NT2/D1 (cell line): ENCODE results near the gene TMEM14C.
"Not testable (repeated sequence)": the region's sequence is repeated elsewhere in the genome, so short reads cannot be mapped to it uniquely, and the experiment has no call there.

Experiments used
- DNase-seq: peaks from one replicate; pipeline ENCODE4 v3.0.0-alpha.2; 2011; ENCODE audit warnings: low read depth, low spot score
- H3K27me3 ChIP-seq: 2 replicates; pipeline ENCODE4 v1.6.0; 2011; ENCODE audit warnings: mild to moderate bottlenecking; ENCODE audit not compliant: insufficient read length, insufficient read depth
- H3K36me3 ChIP-seq: 2 replicates; pipeline ENCODE4 v1.6.1; 2011; ENCODE audit warnings: mild to moderate bottlenecking, low read length, mixed read lengths; ENCODE audit not compliant: insufficient read depth, insufficient read length
- H3K4me1 ChIP-seq: 2 replicates; pipeline ENCODE4 v1.5.1; 2011; ENCODE audit not compliant: insufficient read depth, insufficient read length
- H3K4me3 ChIP-seq: 2 replicates; pipeline ENCODE4 v1.5.1; 2011; ENCODE audit warnings: low read depth; ENCODE audit not compliant: insufficient read length
- H3K9ac ChIP-seq: 2 replicates; pipeline ENCODE4 v1.6.0; 2011; ENCODE audit warnings: low read depth; ENCODE audit not compliant: insufficient read length
- H3K9me3 ChIP-seq: 2 replicates; pipeline ENCODE4 v1.5.1; 2011; ENCODE audit warnings: mild to moderate bottlenecking, low read length; ENCODE audit not compliant: insufficient read depth
- SUZ12 ChIP-seq: IDR thresholded peaks from 2 replicates; pipeline ENCODE4 v1.6.1; 2011; ENCODE audit not compliant: insufficient read length, insufficient read depth; ENCODE audit errors: extremely low read depth
- YY1 ChIP-seq: IDR thresholded peaks from 2 replicates; pipeline ENCODE4 v1.6.1; 2011; ENCODE audit not compliant: insufficient read length, insufficient read depth
- ZNF274 ChIP-seq: IDR thresholded peaks from 2 replicates; pipeline ENCODE4 v1.6.1; 2011; ENCODE audit warnings: mild to moderate bottlenecking, low read depth, low read length

TMEM14C gene

GRCh38 chr6:10749734-10750133 lies 26.9 kb downstream of the TMEM14C start:
- Histone ChIP-seq H3K9me3 (no peaks in the 10 kb centered on the region), H3K9ac (no peak overlapping the region), H3K4me1 (no peaks in the 10 kb centered on the region), H3K27me3 (no peaks in the 10 kb centered on the region), H3K4me3 (no peak overlapping the region), H3K36me3 (peaks cover 47% of the 10 kb centered on the region)
- no peak for DNase-seq
- TF ChIP-seq ZNF274 (no peak), YY1 (no peak), SUZ12 (no peak)

GRCh38 chr6:10750568-10750967 lies 27.7 kb downstream of the TMEM14C start:
- not testable (repeated sequence) for H3K27me3 ChIP-seq, H3K9me3 ChIP-seq, H3K4me1 ChIP-seq, DNase-seq, H3K9ac ChIP-seq, H3K4me3 ChIP-seq
- peaks cover 53% of the 10 kb centered on the region for H3K36me3 ChIP-seq

GRCh38 chr6:10751757-10752156 lies 28.9 kb downstream of the TMEM14C start:
- peaks cover 61% of the 10 kb centered on the region for H3K36me3 ChIP-seq
- not testable (repeated sequence) for H3K4me3 ChIP-seq, H3K9me3 ChIP-seq, H3K9ac ChIP-seq, H3K27me3 ChIP-seq, H3K4me1 ChIP-seq, DNase-seq

- Histone ChIP-seq H3K9me3 (no peaks in the 10 kb centered on the region), H3K36me3 (peaks cover 68% of the 10 kb centered on the region), H3K27me3 (no peaks in the 10 kb centered on the region), H3K4me3 (no peak overlapping the region), H3K4me1 (peaks cover 2% of the 10 kb centered on the region), H3K9ac (no peak overlapping the region)
- no peak for DNase-seq
- TF ChIP-seq YY1 (no peak), SUZ12 (no peak), ZNF274 (no peak)
Observed at GRCh38 chr6:10756085-10756484, 33.2 kb downstream of the TMEM14C start.

- H3K36me3 ChIP-seq: peaks cover 50% of the 10 kb centered on the region
- H3K9me3 ChIP-seq: no peaks in the 10 kb centered on the region
- no peak overlapping the region for H3K9ac ChIP-seq
- TF ChIP-seq SUZ12: no peak
- TF ChIP-seq ZNF274: no peak
- TF ChIP-seq YY1: no peak
- no peaks in the 10 kb centered on the region for H3K27me3 ChIP-seq
- DNase-seq: peak; percentile 15
- no peak overlapping the region for H3K4me3 ChIP-seq
- peaks cover 2% of the 10 kb centered on the region for H3K4me1 ChIP-seq
Observed at GRCh38 chr6:10759312-10759839, 36.5 kb downstream of the TMEM14C start.

GRCh38 chr6:10759884-10760329 lies 37.0 kb downstream of the TMEM14C start:
- Histone ChIP-seq H3K27me3 (no peaks in the 10 kb centered on the region), H3K9me3 (no peaks in the 10 kb centered on the region), H3K36me3 (peaks cover 45% of the 10 kb centered on the region), H3K4me3 (no peak overlapping the region), H3K4me1 (peaks cover 2% of the 10 kb centered on the region), H3K9ac (no peak overlapping the region)
- no peak for TF ChIP-seq ZNF274
- TF ChIP-seq YY1: no peak
- no peak for TF ChIP-seq SUZ12
- no peak for DNase-seq

- no peak for DNase-seq
- no peaks in the 10 kb centered on the region for H3K27me3 ChIP-seq
- H3K4me3 ChIP-seq: no peak overlapping the region
- H3K9me3 ChIP-seq: no peaks in the 10 kb centered on the region
- TF ChIP-seq ZNF274 (no peak), SUZ12 (no peak), YY1 (no peak)
- H3K9ac ChIP-seq: no peak overlapping the region
- peaks cover 26% of the 10 kb centered on the region for H3K36me3 ChIP-seq
- peaks cover 2% of the 10 kb centered on the region for H3K4me1 ChIP-seq
Observed at GRCh38 chr6:10763006-10763405, 40.1 kb downstream of the TMEM14C start.

- Histone ChIP-seq H3K9me3 (no peaks in the 10 kb centered on the region), H3K9ac (no peak overlapping the region), H3K36me3 (peaks cover 26% of the 10 kb centered on the region), H3K4me1 (no peaks in the 10 kb centered on the region), H3K27me3 (no peaks in the 10 kb centered on the region), H3K4me3 (no peak overlapping the region)
- TF ChIP-seq ZNF274 (no peak), YY1 (no peak), SUZ12 (no peak)
- no peak for DNase-seq
Observed at GRCh38 chr6:10769419-10769818, 46.5 kb downstream of the TMEM14C start.
